H1 (cell line): Measurements from ENCODE around the gene CTH. TPM values are rescaled to one million over a fixed set of nuclear protein-coding genes. Genes with fewer than 3 reads are reported as not detected.

Experiments
- CTCF ChIA-PET: fragments of 300-600 bp; sonication (Branson Sonifier 250); formaldehyde crosslinking; loops from one replicate; lab custom pipeline; 2021; ENCODE audit not compliant: partially characterized antibody; lab: Charles Lee
- POLR2A ChIA-PET: fragments of 300-600 bp; sonication (Branson Sonifier 250); formaldehyde crosslinking; loops from one replicate; lab custom pipeline; 2021; ENCODE audit warnings: inconsistent platforms; ENCODE audit not compliant: partially characterized antibody; lab: Charles Lee
- DNase-seq, 2 experiments: peaks; one replicate each; pipeline versions ENCODE4 v3.0.0 to v3.0.0-alpha.2; 2010 to 2022; ENCODE audit warnings: low spot score in 2 of 2, low read depth in 1 of 2, mixed read lengths in 1 of 2
- FAIRE-seq: peaks from 2 replicates; lab custom pipeline; 2011; peaks lifted over from hg19 to GRCh38; lab: Jason Lieb, UNC
- H2AFZ ChIP-seq: 2 replicates; pipeline ENCODE4 v1.8.1; 2012; ENCODE audit warnings: low read length, inconsistent platforms
- H2AK5ac ChIP-seq: 2 replicates; pipeline ENCODE4 v1.6.1; 2013; ENCODE audit warnings: low read depth, low read length
- H2BK120ac ChIP-seq: replicated peaks from 2 replicates; pipeline ENCODE3; 2013; ENCODE audit warnings: low read depth, low read length, inconsistent platforms
- H2BK12ac ChIP-seq: 2 replicates; pipeline ENCODE4 v1.6.1; 2013; ENCODE audit warnings: low read depth, low read length
- H2BK15ac ChIP-seq: 2 replicates; pipeline ENCODE4 v1.6.1; 2013; ENCODE audit warnings: low read length
- H2BK20ac ChIP-seq: 2 replicates; pipeline ENCODE4 v1.6.1; 2013; ENCODE audit warnings: low read length
- H2BK5ac ChIP-seq: 2 replicates; pipeline ENCODE4 v1.6.1; 2013; ENCODE audit warnings: low read depth, low read length
- H3K14ac ChIP-seq: 2 replicates; pipeline ENCODE4 v1.6.1; 2013; ENCODE audit warnings: inconsistent platforms; ENCODE audit not compliant: insufficient read length
- H3K18ac ChIP-seq: 2 replicates; pipeline ENCODE4 v1.6.1; 2013; ENCODE audit warnings: low read length; ENCODE audit errors: extremely low read depth
- H3K23ac ChIP-seq: 2 replicates; pipeline ENCODE4 v1.6.1; 2013; ENCODE audit warnings: inconsistent platforms; ENCODE audit not compliant: insufficient read length
- H3K23me2 ChIP-seq: 2 replicates; pipeline ENCODE4 v1.6.1; 2013; ENCODE audit warnings: low read depth, low read length
- H3K27ac ChIP-seq: 2 replicates; pipeline ENCODE4 v1.6.1; 2011; ENCODE audit warnings: low read depth, low read length, inconsistent platforms
- H3K27me3 ChIP-seq, 4 experiments: replicated peaks in 1 of 4; 1 replicate in 1 of 4; 2 replicates in 3 of 4; pipeline versions ENCODE4 v1.6.1 to v1.8.1; 2011 to 2013; ENCODE audit warnings: low read length in 3 of 4, mild to moderate bottlenecking in 3 of 4, inconsistent platforms in 2 of 4, mixed read lengths in 2 of 4, moderate library complexity in 1 of 4; ENCODE audit not compliant: control insufficient read depth in 3 of 4, insufficient read depth in 3 of 4; ENCODE audit errors: extremely low read depth in 1 of 4
- H3K36me3 ChIP-seq, 4 experiments: 2 replicates each; pipeline versions ENCODE4 v1.6.1 to v1.8.1; 2011 to 2013; ENCODE audit warnings: mild to moderate bottlenecking in 4 of 4, low read length in 3 of 4, moderate library complexity in 2 of 4, control low read depth in 1 of 4, inconsistent platforms in 1 of 4; ENCODE audit not compliant: insufficient read depth in 4 of 4, control insufficient read depth in 2 of 4
- H3K4ac ChIP-seq: replicated peaks from 2 replicates; pipeline ENCODE3; 2013; ENCODE audit warnings: low read length, low read depth, mixed read lengths, inconsistent platforms; ENCODE audit not compliant: insufficient read length
- H3K4me1 ChIP-seq, 4 experiments: replicated peaks in 1 of 4; 1 replicate in 1 of 4; 2 replicates in 3 of 4; pipeline versions ENCODE4 v1.6.1 to v1.8.1; 2011 to 2013; ENCODE audit warnings: low read length in 3 of 4, inconsistent platforms in 2 of 4, mixed read lengths in 1 of 4; ENCODE audit not compliant: insufficient read depth in 4 of 4, control insufficient read depth in 3 of 4
- H3K4me2 ChIP-seq, 2 experiments: 2 replicates each; pipeline versions ENCODE4 v1.6.1 to v1.8.1; 2011 to 2013; ENCODE audit warnings: low read depth in 2 of 2, low read length in 2 of 2, control low read depth in 1 of 2, inconsistent platforms in 1 of 2, mild to moderate bottlenecking in 1 of 2; ENCODE audit not compliant: insufficient read depth in 1 of 2
- H3K4me3 ChIP-seq, 4 experiments: fragments of 200-600, 300-600 bp in 1 of 4; sonication (generic), shearing (Covaris generic), sonication (Bioruptor Twin) in 1 of 4; 2 replicates each; pipeline versions ENCODE4 v1.5.1 to v1.8.1; 2011 to 2016; ENCODE audit warnings: low read length in 4 of 4, low read depth in 3 of 4, control low read depth in 2 of 4, inconsistent platforms in 2 of 4, mild to moderate bottlenecking in 2 of 4, mixed read lengths in 1 of 4, moderate library complexity in 1 of 4; ENCODE audit not compliant: insufficient read depth in 2 of 4; ENCODE audit errors: extremely low read depth in 1 of 4
- H3K56ac ChIP-seq: replicated peaks from 2 replicates; pipeline ENCODE3; 2013; ENCODE audit warnings: low read depth, mild to moderate bottlenecking, mixed read lengths, low read length, inconsistent platforms; ENCODE audit not compliant: insufficient read length
- H3K79me1 ChIP-seq: 2 replicates; pipeline ENCODE4 v1.6.1; 2013; ENCODE audit warnings: low read depth, low read length, control low read depth
- H3K79me2 ChIP-seq, 2 experiments: 2 replicates each; pipeline versions ENCODE4 v1.6.1 to v1.8.1; 2012 to 2013; ENCODE audit warnings: low read length in 2 of 2, mild to moderate bottlenecking in 2 of 2, inconsistent platforms in 1 of 2; ENCODE audit not compliant: insufficient read depth in 2 of 2, control insufficient read depth in 1 of 2
- H3K9ac ChIP-seq, 4 experiments: replicated peaks in 1 of 4; 1 replicate in 1 of 4; 2 replicates in 3 of 4; pipeline versions ENCODE4 v1.6.1 to v1.8.1; 2011 to 2013; ENCODE audit warnings: low read depth in 3 of 4, low read length in 3 of 4, control low read depth in 2 of 4, mild to moderate bottlenecking in 2 of 4, moderate library complexity in 2 of 4, inconsistent platforms in 1 of 4; ENCODE audit errors: extremely low read depth in 1 of 4
- H3K9me3 ChIP-seq, 2 experiments: 2 replicates each; pipeline versions ENCODE4 v1.6.1 to v1.8.1; 2012 to 2013; ENCODE audit warnings: mild to moderate bottlenecking in 2 of 2, moderate library complexity in 2 of 2, control low read depth in 1 of 2, inconsistent platforms in 1 of 2, low read depth in 1 of 2, low read length in 1 of 2, mixed read lengths in 1 of 2; ENCODE audit not compliant: insufficient read depth in 2 of 2
- H4K20me1 ChIP-seq, 2 experiments: replicated peaks in 1 of 2; 2 replicates each; pipeline versions ENCODE3 to v1.8.1; 2011 to 2013; ENCODE audit warnings: inconsistent platforms in 2 of 2, low read length in 2 of 2, mild to moderate bottlenecking in 1 of 2; ENCODE audit not compliant: insufficient read depth in 2 of 2, control insufficient read depth in 1 of 2
- H4K5ac ChIP-seq: 2 replicates; pipeline ENCODE4 v1.6.1; 2013; ENCODE audit warnings: low read length, low read depth, mixed read lengths, inconsistent platforms; ENCODE audit not compliant: insufficient read length
- H4K8ac ChIP-seq: 2 replicates; pipeline ENCODE4 v1.8.0; 2013; ENCODE audit warnings: mild to moderate bottlenecking, moderate library complexity, low read length, inconsistent platforms; ENCODE audit not compliant: insufficient read depth; ENCODE audit errors: extremely low read depth
- H4K91ac ChIP-seq: replicated peaks from 2 replicates; pipeline ENCODE3; 2013; ENCODE audit warnings: low read length, mixed read lengths, inconsistent platforms; ENCODE audit not compliant: insufficient read length
- ATF3 ChIP-seq: IDR thresholded peaks from 2 replicates; pipeline ENCODE4 v1.6.1; 2011; ENCODE audit warnings: low read depth, mild to moderate bottlenecking, low read length; ENCODE audit not compliant: insufficient read depth
- BCL11A ChIP-seq, 2 experiments: IDR thresholded peaks; one replicate each; pipeline ENCODE4 v1.6.1; 2011; ENCODE audit warnings: low read depth in 2 of 2, low read length in 2 of 2, mild to moderate bottlenecking in 2 of 2
- CREB1 ChIP-seq: IDR thresholded peaks from 2 replicates; pipeline ENCODE4 v1.6.1; 2012; ENCODE audit warnings: inconsistent platforms
- E2F6 ChIP-seq: IDR thresholded peaks from 2 replicates; pipeline ENCODE4 v1.6.1; 2012; ENCODE audit warnings: inconsistent platforms
- EP300 ChIP-seq, 2 experiments: IDR thresholded peaks; 1 replicate in 1 of 2; 2 replicates in 1 of 2; pipeline ENCODE4 v1.6.1; 2011 to 2012; ENCODE audit warnings: low read depth in 2 of 2, low read length in 2 of 2, mild to moderate bottlenecking in 2 of 2, borderline replicate concordance in 1 of 2, inconsistent platforms in 1 of 2, moderate library complexity in 1 of 2
- FOSL1 ChIP-seq: IDR thresholded peaks from 2 replicates; pipeline ENCODE4 v1.6.1; 2011; ENCODE audit warnings: mild to moderate bottlenecking, low read depth, low read length, moderate library complexity; ENCODE audit not compliant: insufficient read depth
- GTF2F1 ChIP-seq: IDR thresholded peaks from 2 replicates; pipeline ENCODE4 v1.6.1; 2012; ENCODE audit warnings: low read depth, low read length, improper control_type of control experiment, borderline replicate concordance
- HDAC6 ChIP-seq: IDR thresholded peaks from one replicate; pipeline ENCODE4 v1.7.1; 2012; ENCODE audit warnings: low read depth, mild to moderate bottlenecking, inconsistent platforms, low read length, moderate library complexity
- JUN ChIP-seq: IDR thresholded peaks from 2 replicates; pipeline ENCODE4 v1.6.1; 2011; ENCODE audit warnings: low read depth, mild to moderate bottlenecking, improper control_type of control experiment, low read length
- MAFK ChIP-seq: IDR thresholded peaks from 2 replicates; pipeline ENCODE4 v1.6.1; 2012; ENCODE audit warnings: low read depth, mild to moderate bottlenecking, improper control_type of control experiment, low read length
- NANOG ChIP-seq: IDR thresholded peaks from 2 replicates; pipeline ENCODE4 v1.6.1; 2011; ENCODE audit warnings: low read length, low read depth, mild to moderate bottlenecking, inconsistent platforms; ENCODE audit not compliant: insufficient read depth, poor library complexity, severe bottlenecking
- RBBP5 ChIP-seq: IDR thresholded peaks from 2 replicates; pipeline ENCODE4 v1.7.1; 2012; ENCODE audit warnings: low read depth, mild to moderate bottlenecking, inconsistent platforms, low read length, moderate library complexity, borderline replicate concordance
- YY1 ChIP-seq: IDR thresholded peaks from 2 replicates; pipeline ENCODE4 v1.6.1; 2011; ENCODE audit warnings: low read depth, mild to moderate bottlenecking, low read length
- WGBS, 2 experiments: shearing (Covaris generic) in 1 of 2; methylation state at CpG; one replicate each; pipeline versions ENCODE4 v1.1.6 to v1.1.7; 2013 to 2015; ENCODE audit warnings: low lambda C conversion rate in 2 of 2, mixed read lengths in 2 of 2, inconsistent platforms in 1 of 2, low coverage in 1 of 2, missing lambda C conversion rate in 1 of 2; ENCODE audit not compliant: insufficient replicate concordance in 2 of 2, insufficient coverage in 1 of 2, insufficient read length in 1 of 2; ENCODE audit errors: extremely low coverage in 1 of 2, missing lambda C conversion rate in 1 of 2; 5-methylcytosine and 5-hydroxymethylcytosine counted together
- polyA plus RNA-seq, 7 experiments: library from polyadenylated mRNA; depleted of rRNA in 3 of 7; stranded (reverse) in 5 of 7; unstranded in 2 of 7; fragments of >200 nt in 5 of 7; fragments of 200-250 nt in 2 of 7; gene quantifications; 1 replicate in 5 of 7; 2 replicates in 1 of 7; 4 replicates in 1 of 7; pipeline versions ENCODE4 v1.2.1 to v1.2.3, GENCODE V29; 2011 to 2013; ENCODE audit warnings: missing spikeins in 2 of 7, mixed read lengths in 2 of 7
- total RNA-seq: library from RNA; stranded (reverse); fragmentation: NEBNext Ultra II Directional; extraction: Animal tissue kit (Norgen Biotek cat#: 25700); gene quantifications from 2 replicates; pipeline ENCODE4 v1.2.1, GENCODE V29; 2021

Gene CTH
- total and polyA plus RNA-seq, 2 of the 8 experiments (the other 6 are each of a cell fraction or from before 2014, with no cell fraction given): 31.7 to 33.2 TPM

- no peak overlapping the region for H2AK5ac ChIP-seq
- ChIA-PET CTCF (no interaction called here), POLR2A (interaction anchor here (9.2 kb wide), 1 partner anchor 26 kb away, joined by 58 read pairs; the partner anchor contains the start of gene CTH)
- 94% methylated on average over 6 of the region's 6 CpGs; no CpG with 5 or more reads in 1 of the 2 experiments for WGBS, 2 experiments
- H3K4me2 ChIP-seq: no peak overlapping the region
- H3K4ac ChIP-seq: no peak overlapping the region
- no peak overlapping the region for H3K14ac ChIP-seq
- peak overlapping the region; percentile 8; the same call in 1 of the 2 replicates for H2AFZ ChIP-seq
- H3K4me1 ChIP-seq: no peaks in the 10 kb centered on the region
- no peak overlapping the region for H3K56ac ChIP-seq
- no peak overlapping the region for H3K18ac ChIP-seq
- H2BK20ac ChIP-seq: no peak overlapping the region
- H2BK120ac ChIP-seq: no peak overlapping the region
- H3K9ac ChIP-seq: no peak overlapping the region
- no peaks in the 10 kb centered on the region for H3K79me1 ChIP-seq
- no peak overlapping the region for H3K4me3 ChIP-seq
- H3K27ac ChIP-seq: no peak overlapping the region
- H4K91ac ChIP-seq: no peak overlapping the region
- H3K79me2 ChIP-seq: no peaks in the 10 kb centered on the region
- no peak overlapping the region for H3K23ac ChIP-seq
- no peak overlapping the region for H2BK12ac ChIP-seq
- H4K5ac ChIP-seq: no peak overlapping the region
- H2BK5ac ChIP-seq: no peak overlapping the region
- no peak overlapping the region for H4K8ac ChIP-seq
- no peaks in the 10 kb centered on the region for H3K9me3 ChIP-seq
- no peaks in the 10 kb centered on the region for H3K23me2 ChIP-seq
- no peaks in the 10 kb centered on the region for H3K27me3 ChIP-seq
- no peaks in the 10 kb centered on the region for H4K20me1 ChIP-seq
- no peak overlapping the region for H2BK15ac ChIP-seq
- FAIRE-seq: no peak
- no peak for DNase-seq
- H3K36me3 ChIP-seq: no peaks in the 10 kb centered on the region
- TF ChIP-seq CREB1: no peak
- no peak for TF ChIP-seq HDAC6
- TF ChIP-seq NANOG: no peak
- no peak for TF ChIP-seq JUN
- no peak for TF ChIP-seq MAFK
- TF ChIP-seq BCL11A (IDR thresholded peaks at IDR 0.05; ENCODE audit: low read depth in 2 of 2, low read length in 2 of 2): no peak
- no peak for TF ChIP-seq EP300 (IDR thresholded peaks at IDR 0.05; ENCODE audit: borderline replicate concordance in 1 of 2, low read depth in 2 of 2, low read length in 2 of 2)
- TF ChIP-seq YY1: no peak
- TF ChIP-seq GTF2F1: no peak
- TF ChIP-seq FOSL1: no peak
- no peak for TF ChIP-seq ATF3
- no peak for TF ChIP-seq E2F6
- TF ChIP-seq RBBP5: no peak
These were observed 25.6 kb upstream of the CTH start for GRCh38 chr1:70385477-70385876.
